ENCODE data around the gene CLPTM1L. TPM values are rescaled to one million over a fixed set of nuclear protein-coding genes. Genes with fewer than 3 reads are reported as not detected.

Gene CLPTM1L
- polyA plus RNA-seq, 1 experiment, result 145 TPM

- no peak for TF ChIP-seq CTCF (IDR thresholded peaks at IDR 0.05; ENCODE audit: insufficient read depth, low read depth, low read length)
- Histone ChIP-seq H3K27me3 (ENCODE audit: control insufficient read depth, insufficient read depth, low read length) (peaks cover 10% of the 10 kb centered on the region), H3K36me3 (ENCODE audit: control insufficient read depth, insufficient read depth, low read length) (no peaks in the 10 kb centered on the region), H3K4me3 (ENCODE audit: low read depth, low read length) (no peak overlapping the region)
- ChIA-PET CTCF (no interaction called here), POLR2A (no interaction called here)
- no peak for DNase-seq (ENCODE audit: low read depth)
Measured at GRCh38 chr5:1359031-1359645, 14.2 kb upstream of the CLPTM1L start.

DNA sequence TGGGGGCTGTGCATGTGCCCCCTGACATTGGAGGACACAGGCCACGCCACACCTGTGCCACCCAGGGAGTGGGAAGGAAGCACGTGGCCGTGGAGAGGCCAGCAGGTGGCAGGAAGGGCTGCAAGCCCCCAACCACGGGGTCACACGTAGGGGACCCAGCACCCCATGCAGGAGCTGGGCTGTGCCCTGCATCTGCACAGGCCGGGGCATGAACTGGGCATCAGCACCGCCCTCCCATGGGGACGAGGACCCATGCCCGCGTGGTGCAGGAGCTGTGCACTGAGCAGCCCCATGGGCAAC is 13.8 kb upstream of the CLPTM1L start:
- DNase-seq (ENCODE audit: low read depth), result no peak
- CTCF ChIA-PET, result no interaction called here
- Histone ChIP-seq H3K4me3 (ENCODE audit: low read depth, low read length) (no peak overlapping the region), H3K36me3 (ENCODE audit: control insufficient read depth, insufficient read depth, low read length) (no peaks in the 10 kb centered on the region), H3K27me3 (ENCODE audit: control insufficient read depth, insufficient read depth, low read length) (peaks cover 10% of the 10 kb centered on the region)
- no peak for TF ChIP-seq CTCF (IDR thresholded peaks at IDR 0.05; ENCODE audit: insufficient read depth, low read depth, low read length)
- POLR2A ChIA-PET, result no interaction called here

- ChIA-PET POLR2A (no interaction called here), CTCF (no interaction called here)
- no peak for TF ChIP-seq CTCF (IDR thresholded peaks at IDR 0.05; ENCODE audit: insufficient read depth, low read depth, low read length)
- peaks cover 10% of the 10 kb centered on the region for H3K27me3 ChIP-seq (ENCODE audit: control insufficient read depth, insufficient read depth, low read length)
- H3K4me3 ChIP-seq (ENCODE audit: low read depth, low read length), result no peak overlapping the region
- no peak for DNase-seq (ENCODE audit: low read depth)
- H3K36me3 ChIP-seq (ENCODE audit: control insufficient read depth, insufficient read depth, low read length), result no peaks in the 10 kb centered on the region
Measured at GRCh38 chr5:1357946-1358725, 13.2 kb upstream of the CLPTM1L start.

DNA sequence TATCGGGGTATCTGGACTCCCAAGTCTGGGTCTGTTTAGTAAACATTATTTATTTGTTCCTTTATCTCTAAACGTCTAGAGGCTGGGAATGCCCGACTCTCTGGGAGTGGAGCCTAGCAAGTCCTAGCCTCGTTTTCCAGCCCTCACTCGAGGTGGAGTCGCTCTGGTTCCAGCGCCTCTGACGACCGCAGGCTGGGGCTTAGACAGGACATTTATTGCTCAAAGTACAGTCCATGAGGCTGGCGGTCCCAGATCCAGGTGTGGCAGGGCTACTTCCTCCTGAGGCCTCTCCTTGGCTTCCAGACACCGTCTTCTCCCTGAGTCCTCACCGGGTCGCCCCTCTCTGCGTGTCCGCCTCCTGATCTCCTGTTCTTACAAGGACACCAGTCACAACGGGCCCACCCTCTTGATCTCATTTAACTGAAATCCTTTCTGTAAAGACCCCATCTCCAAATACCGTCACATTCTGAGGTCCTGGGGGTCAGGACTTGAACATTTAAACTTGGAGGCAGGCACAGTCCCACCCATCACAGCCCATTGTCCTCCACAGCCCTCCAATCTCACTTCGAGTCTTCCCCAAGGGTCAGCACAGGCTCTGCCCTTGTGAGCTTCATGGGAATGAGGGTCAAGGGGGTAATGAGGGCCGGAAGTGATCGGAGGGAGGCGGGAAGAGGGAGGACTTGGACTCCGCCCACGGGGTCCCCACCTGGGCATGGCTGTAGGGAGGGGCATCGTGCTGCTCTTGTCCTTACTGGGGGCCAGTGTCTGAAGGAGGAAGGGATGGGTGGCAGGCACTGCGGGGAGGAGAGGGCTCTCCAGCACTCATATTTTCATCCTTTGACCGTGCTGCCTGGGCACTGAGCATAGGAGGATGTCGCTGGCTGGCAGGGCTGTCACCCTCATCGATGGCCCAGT is 12.2 kb upstream of the CLPTM1L start:
- no peak for TF ChIP-seq CTCF (IDR thresholded peaks at IDR 0.05; ENCODE audit: insufficient read depth, low read depth, low read length)
- H3K36me3 ChIP-seq (ENCODE audit: control insufficient read depth, insufficient read depth, low read length), result no peaks in the 10 kb centered on the region
- ChIA-PET CTCF (no interaction called here), POLR2A (no interaction called here)
- DNase-seq (ENCODE audit: low read depth), result no peak
- H3K4me3 ChIP-seq (ENCODE audit: low read depth, low read length), result no peak overlapping the region
- H3K27me3 ChIP-seq (ENCODE audit: control insufficient read depth, insufficient read depth, low read length), result peaks cover 8% of the 10 kb centered on the region

GRCh38 chr5:1354576-1354975 is 9.7 kb upstream of the CLPTM1L start:
- peaks cover 8% of the 10 kb centered on the region for H3K27me3 ChIP-seq (ENCODE audit: control insufficient read depth, insufficient read depth, low read length)
- ChIA-PET POLR2A (no interaction called here), CTCF (no interaction called here)
- DNase-seq (ENCODE audit: low read depth), result no peak
- no peak for TF ChIP-seq CTCF (IDR thresholded peaks at IDR 0.05; ENCODE audit: insufficient read depth, low read depth, low read length)
- H3K36me3 ChIP-seq (ENCODE audit: control insufficient read depth, insufficient read depth, low read length), result no peaks in the 10 kb centered on the region
- no peak overlapping the region for H3K4me3 ChIP-seq (ENCODE audit: low read depth, low read length)
